ENCODE results near the gene CARD11. TPM values are rescaled to one million over a fixed set of nuclear protein-coding genes. Genes with fewer than 3 reads are reported as not detected.

CARD11 gene
- total and polyA plus RNA-seq, 2 donors (not counting 1 experiment from before 2014, with no cell fraction given), result 129 to 135 TPM

- no peak for ATAC-seq (ENCODE audit: low read depth)
- Histone ChIP-seq H2AFZ (ENCODE audit: insufficient read depth, low read depth, low read length, poor library complexity, severe bottlenecking) (no peak overlapping the region), H3K4me1 (ENCODE audit: control insufficient read depth in 2 of 2, insufficient read depth in 2 of 2, low read length in 2 of 2) (no peaks in the 10 kb centered on the region), H3K79me2 (ENCODE audit: control insufficient read depth, insufficient read depth, low read length) (no peaks in the 10 kb centered on the region), H4K20me1 (ENCODE audit: control insufficient read depth, insufficient read depth, low read length, poor library complexity, severe bottlenecking) (no peaks in the 10 kb centered on the region), H3K4me2 (replicated peaks; ENCODE audit: low read depth, low read length, poor library complexity, severe bottlenecking) (no peak overlapping the region), H3K36me3 (replicated peaks in 1 of 2; ENCODE audit: control extremely low read depth in 1 of 2, control insufficient read depth in 1 of 2, extremely low read depth in 1 of 2, insufficient read depth in 2 of 2, low read length in 1 of 2) (no peaks in the 10 kb centered on the region), H3K27me3 (replicated peaks in 1 of 4; ENCODE audit: control extremely low read depth in 1 of 4, control insufficient read depth in 3 of 4, insufficient read depth in 4 of 4, low read length in 3 of 4) (no peaks in the 10 kb centered on the region), H3K9ac (ENCODE audit: low read length) (no peak overlapping the region), H3K4me3 (ENCODE audit: control extremely low read depth in 1 of 5, extremely low read depth in 1 of 5, insufficient read depth in 1 of 5, low read depth in 2 of 5, low read length in 4 of 5) (no peak overlapping the region), H3K27ac (ENCODE audit: low read length in 2 of 2) (no peak overlapping the region), H3K9me3 (ENCODE audit: control extremely low read depth in 1 of 3, control insufficient read depth in 2 of 3, insufficient read depth in 1 of 3, low read length in 2 of 3) (peaks cover 0 to 11% (median 0%) of the 10 kb centered on the region in 3 donors)
- 96% methylated on average over 6 of the region's 9 CpGs for WGBS (ENCODE audit: insufficient coverage)
- Mint-ChIP-seq H3K9me3 (ENCODE audit: insufficient read depth) (no peaks in the 10 kb centered on the region), H3K4me3 (no peak overlapping the region), H3K4me1 (no peaks in the 10 kb centered on the region), H3K27ac (no peak overlapping the region), H3K27me3 (peaks cover 6% of the 10 kb centered on the region)
- intact Hi-C loops (cut with micrococcal nuclease), result no loop called here
- CTCF ChIA-PET, result no interaction called here
- no peak for DNase-seq
- no peak for TF ChIP-seq CTCF (IDR thresholded peaks at IDR 0.05)
- no peak for TF ChIP-seq EZH2 (IDR thresholded peaks at IDR 0.05; ENCODE audit: borderline replicate concordance, insufficient read depth, low read depth, low read length, poor library complexity, severe bottlenecking)
- POLR2A ChIA-PET, result no interaction called here
Observed at GRCh38 chr7:3057066-3057420, 13.4 kb upstream of the CARD11 start.

- no peaks in the 10 kb centered on the region for H3K4me1 ChIP-seq (ENCODE audit: control insufficient read depth in 2 of 2, insufficient read depth in 2 of 2, low read length in 2 of 2)
- no peak for TF ChIP-seq EZH2 (IDR thresholded peaks at IDR 0.05; ENCODE audit: borderline replicate concordance, insufficient read depth, low read depth, low read length, poor library complexity, severe bottlenecking)
- peaks cover 2 to 11% (median 4%) of the 10 kb centered on the region in 3 donors for H3K9me3 ChIP-seq (ENCODE audit: control extremely low read depth in 1 of 3, control insufficient read depth in 2 of 3, insufficient read depth in 1 of 3, low read length in 2 of 3)
- ATAC-seq (ENCODE audit: low read depth) (no peak), DNase-seq (no peak)
- Mint-ChIP-seq H3K4me1 (no peaks in the 10 kb centered on the region), H3K9me3 (ENCODE audit: insufficient read depth) (no peaks in the 10 kb centered on the region), H3K27me3 (peaks cover 6% of the 10 kb centered on the region), H3K4me3 (no peak overlapping the region), H3K27ac (no peak overlapping the region)
- no peaks in the 10 kb centered on the region for H3K36me3 ChIP-seq (replicated peaks in 1 of 2; ENCODE audit: control extremely low read depth in 1 of 2, control insufficient read depth in 1 of 2, extremely low read depth in 1 of 2, insufficient read depth in 2 of 2, low read length in 1 of 2)
- no peak overlapping the region for H3K4me3 ChIP-seq (ENCODE audit: control extremely low read depth in 1 of 5, extremely low read depth in 1 of 5, insufficient read depth in 1 of 5, low read depth in 2 of 5, low read length in 4 of 5)
- H3K27ac ChIP-seq (ENCODE audit: low read length in 2 of 2), result no peak overlapping the region
- WGBS (ENCODE audit: insufficient coverage), result 96% methylated on average over 14 of the region's 24 CpGs
- no peak overlapping the region for H2AFZ ChIP-seq (ENCODE audit: insufficient read depth, low read depth, low read length, poor library complexity, severe bottlenecking)
- H4K20me1 ChIP-seq (ENCODE audit: control insufficient read depth, insufficient read depth, low read length, poor library complexity, severe bottlenecking), result no peaks in the 10 kb centered on the region
- POLR2A ChIA-PET, result no interaction called here
- no peaks in the 10 kb centered on the region for H3K27me3 ChIP-seq (replicated peaks in 1 of 4; ENCODE audit: control extremely low read depth in 1 of 4, control insufficient read depth in 3 of 4, insufficient read depth in 4 of 4, low read length in 3 of 4)
- H3K79me2 ChIP-seq (ENCODE audit: control insufficient read depth, insufficient read depth, low read length), result no peaks in the 10 kb centered on the region
- intact Hi-C loops (cut with micrococcal nuclease), result no loop called here
- CTCF ChIA-PET, result interaction anchor here (1.5 kb wide), 1 partner anchor 10 kb away, joined by 3 read pairs; no protein-coding TSS in a partner anchor
- H3K4me2 ChIP-seq (replicated peaks; ENCODE audit: low read depth, low read length, poor library complexity, severe bottlenecking), result no peak overlapping the region
- H3K9ac ChIP-seq (ENCODE audit: low read length), result no peak overlapping the region
Observed at GRCh38 chr7:3056234-3057065, 12.8 kb upstream of the CARD11 start.
